Left renal pelvis (tissue), 4 donors: ENCODE data around the gene KRTAP5-5. TPM values are rescaled to one million over a fixed set of nuclear protein-coding genes. Genes with fewer than 3 reads are reported as not detected.
"Not testable (repeated sequence)": the region's sequence is repeated elsewhere in the genome, so short reads cannot be mapped to it uniquely, and the experiment has no call there.

Experiments used
- DNase-seq, 4 donors: peaks; one replicate each; pipeline ENCODE4 v3.0.0-alpha.2; 2013; ENCODE audit warnings: low read depth in 4 of 4, low spot score in 3 of 4
- polyA plus RNA-seq, 4 donors: library from polyadenylated mRNA; unstranded; fragments of 120-200 nt; gene quantifications; one replicate each; pipeline ENCODE4 v1.2.1, GENCODE V29; 2013; ENCODE audit not compliant: insufficient read length in 4 of 4

KRTAP5-5 gene
- polyA plus RNA-seq, 4 donors: not detected

DNA sequence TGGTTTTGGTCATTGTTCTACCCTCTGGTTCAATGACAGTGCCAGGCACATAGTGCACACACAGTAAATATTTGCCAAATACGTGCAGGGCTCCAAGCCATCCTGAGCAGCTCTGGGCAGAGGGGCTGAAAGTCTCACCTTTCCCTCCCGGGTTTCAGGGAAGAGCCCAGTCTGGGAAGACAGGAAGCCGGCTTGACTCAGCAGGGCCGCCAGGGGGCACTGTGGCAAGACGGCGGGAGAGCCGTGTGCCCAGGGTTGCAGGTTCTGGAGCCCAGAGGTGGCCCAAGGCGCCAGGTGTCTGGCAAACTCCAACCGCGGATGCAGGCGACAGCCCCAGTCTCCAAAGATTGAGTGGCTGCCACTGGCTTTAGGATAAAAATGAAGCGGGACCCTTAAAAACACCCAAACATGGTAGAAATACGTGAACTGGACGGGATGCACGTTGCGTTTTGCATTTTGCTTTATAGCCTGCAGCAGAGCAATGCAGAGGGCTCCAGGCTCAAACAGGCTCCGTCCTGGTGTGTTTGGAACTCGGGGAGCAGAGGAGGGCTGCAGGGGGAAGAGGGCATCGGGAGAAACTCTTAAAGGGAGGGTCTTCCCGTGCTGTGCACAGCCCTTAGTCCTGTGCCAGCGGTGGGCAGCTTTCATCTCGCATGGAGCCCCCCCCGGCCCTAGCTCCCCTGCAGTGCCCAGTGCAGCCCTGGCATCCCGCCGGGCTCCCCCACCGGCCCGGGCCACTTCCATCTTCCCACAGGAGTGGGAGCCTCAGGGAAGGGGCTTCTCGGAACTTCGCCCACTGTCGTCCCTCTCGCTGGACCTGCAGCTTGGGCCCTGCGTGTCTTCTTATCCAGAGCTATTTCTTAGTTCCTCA lies 10.7 kb downstream of the KRTAP5-5 start:
- no peak for DNase-seq

DNA sequence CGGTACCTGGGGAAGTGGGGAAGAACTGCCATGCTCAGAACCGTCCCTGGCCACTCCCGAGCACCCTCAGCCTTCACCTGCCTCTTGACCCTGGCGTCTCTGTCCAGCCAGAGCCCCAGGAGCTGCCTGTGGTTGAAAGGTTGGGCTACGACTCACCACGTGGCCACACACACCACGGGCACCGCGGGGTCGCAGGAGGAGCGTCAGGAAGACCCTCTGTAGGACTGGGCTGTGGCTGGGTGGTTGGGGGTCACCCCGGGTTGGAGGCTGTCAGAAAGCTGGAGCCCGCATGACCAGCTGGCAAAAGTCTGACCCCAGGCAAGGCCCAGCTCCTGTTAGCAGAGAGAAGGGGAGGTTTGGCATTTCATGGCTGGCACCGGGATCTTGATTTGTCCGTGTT lies 11.5 kb downstream of the KRTAP5-5 start:
- DNase-seq: no peak

DNA sequence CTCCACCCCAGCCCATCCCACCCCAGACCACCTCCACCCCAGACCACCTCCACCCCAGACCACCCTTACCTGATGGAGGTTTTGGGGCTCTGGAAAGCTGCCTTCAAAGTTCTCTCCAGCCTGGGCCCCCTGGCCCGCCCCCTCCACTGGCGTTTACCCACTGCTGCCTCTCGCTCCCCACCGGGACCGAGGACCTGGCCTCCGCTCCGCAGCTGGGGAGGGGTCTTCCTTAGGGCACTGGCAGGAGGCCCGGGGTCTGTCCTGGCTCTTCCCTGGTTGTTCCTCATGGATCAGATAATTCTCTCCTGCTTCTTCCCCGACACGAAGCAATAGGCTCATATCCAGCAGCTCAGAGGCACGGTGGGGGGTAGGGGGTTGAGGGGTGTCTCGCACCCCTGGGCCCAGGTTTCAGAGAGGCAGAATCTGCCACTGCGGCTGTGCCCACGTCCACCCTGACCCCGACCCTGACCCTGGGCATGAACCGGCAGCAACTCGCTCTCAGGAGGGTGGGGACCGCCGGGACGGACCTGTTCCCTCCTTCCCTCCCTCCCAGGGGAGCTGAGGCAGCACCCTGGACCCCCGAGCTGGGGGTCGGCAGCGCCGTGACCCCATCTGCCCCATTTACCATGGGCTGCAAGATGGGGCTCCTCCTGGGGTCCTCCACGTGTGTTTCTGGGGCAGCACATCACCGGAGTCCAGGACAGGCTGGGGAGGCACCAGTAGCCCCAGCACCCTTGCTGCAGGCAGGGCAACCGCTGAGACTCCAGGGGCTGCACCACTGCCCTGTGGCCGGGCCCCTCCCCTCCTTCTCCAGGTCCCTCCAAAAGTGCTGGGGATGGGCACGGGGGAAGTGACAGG lies 12.9 kb downstream of the KRTAP5-5 start:
- DNase-seq: no peak

DNA sequence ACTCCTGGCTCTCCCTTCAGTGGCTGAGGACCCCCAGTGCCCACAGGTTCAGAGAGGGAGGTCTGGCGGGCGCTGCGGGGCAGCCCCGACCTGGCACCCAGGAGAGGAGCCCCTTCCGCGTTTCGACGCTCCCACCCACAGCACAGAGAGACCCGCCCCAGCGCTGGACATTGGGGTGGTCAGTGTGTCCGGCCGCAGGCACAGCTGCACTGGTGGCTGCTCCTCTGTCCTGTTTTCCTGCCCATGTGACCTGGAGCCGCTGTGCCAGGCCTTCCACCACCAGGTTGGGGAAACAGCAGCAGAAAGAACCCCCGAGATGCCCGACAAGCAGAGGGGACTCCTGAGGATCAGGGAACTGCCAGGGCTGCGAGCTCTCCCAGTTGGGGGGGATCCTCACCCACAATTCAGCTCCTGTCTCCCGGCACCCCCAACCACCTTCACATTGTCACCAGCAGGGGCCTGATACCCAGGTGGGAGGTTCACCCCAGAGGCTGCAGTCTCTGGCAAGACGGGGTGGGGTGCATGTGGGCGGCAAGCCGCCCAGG lies 13.6 kb downstream of the KRTAP5-5 start:
- DNase-seq: no peak

DNA sequence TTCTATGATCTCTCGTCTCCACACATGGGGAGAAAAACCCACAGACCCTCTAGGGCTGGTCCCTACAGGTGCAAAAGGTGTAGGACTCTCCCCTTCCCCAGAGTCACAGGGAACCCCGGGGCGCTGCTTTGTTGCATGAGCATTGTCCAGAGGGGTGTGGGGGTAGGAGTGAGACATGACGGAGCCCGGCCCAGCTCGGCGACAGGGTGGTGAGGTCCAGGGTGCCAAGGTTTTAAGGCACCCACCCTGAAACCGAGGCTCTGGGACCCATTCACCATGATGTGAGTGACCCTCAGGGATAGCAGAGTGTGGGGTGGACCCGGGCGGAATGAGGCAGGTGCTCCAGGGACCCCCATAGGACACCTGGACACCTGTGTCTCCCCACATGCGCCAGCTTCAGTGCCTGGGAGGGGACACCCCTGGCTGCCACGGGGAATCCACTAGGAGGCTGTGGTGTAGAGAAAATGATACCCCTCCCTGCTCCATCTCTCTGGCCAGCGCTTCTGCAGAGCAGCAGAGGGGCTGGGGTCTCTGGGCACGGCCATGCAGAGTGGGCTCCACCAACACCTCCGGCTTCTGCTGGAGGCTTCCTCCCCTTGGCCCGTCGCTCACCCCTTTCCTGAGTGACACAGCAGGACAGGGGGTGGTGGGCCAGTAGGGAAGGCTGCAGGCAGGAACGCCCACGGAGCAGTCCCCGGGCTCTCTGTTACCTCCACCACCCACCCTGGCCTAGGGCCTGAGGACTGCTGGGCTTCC lies 15.2 kb downstream of the KRTAP5-5 start:
- DNase-seq: no peak

DNA sequence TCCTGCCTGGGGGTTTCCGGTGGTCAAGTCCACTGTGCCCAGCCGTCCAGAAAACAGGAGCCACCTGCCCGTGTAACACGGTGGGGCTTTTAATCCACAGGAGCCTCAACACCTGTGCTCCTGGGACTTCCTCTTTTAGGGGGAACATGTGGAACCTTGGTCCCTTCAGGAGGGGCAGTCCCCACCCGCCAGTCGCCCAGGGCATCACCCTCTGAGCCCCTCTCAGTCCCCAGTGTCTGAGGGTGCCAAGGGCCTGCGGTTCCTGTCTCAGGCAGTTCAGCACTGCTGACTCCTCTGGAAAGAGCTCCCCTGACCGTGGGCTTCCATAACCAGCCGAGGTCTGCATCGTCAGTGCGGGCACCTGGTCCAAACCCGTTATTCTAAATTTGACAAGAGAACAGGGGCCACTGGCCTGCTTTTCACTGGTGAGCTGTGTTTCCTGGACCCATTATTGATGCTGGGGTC lies 15.8 kb downstream of the KRTAP5-5 start:
- no peak for DNase-seq

DNA sequence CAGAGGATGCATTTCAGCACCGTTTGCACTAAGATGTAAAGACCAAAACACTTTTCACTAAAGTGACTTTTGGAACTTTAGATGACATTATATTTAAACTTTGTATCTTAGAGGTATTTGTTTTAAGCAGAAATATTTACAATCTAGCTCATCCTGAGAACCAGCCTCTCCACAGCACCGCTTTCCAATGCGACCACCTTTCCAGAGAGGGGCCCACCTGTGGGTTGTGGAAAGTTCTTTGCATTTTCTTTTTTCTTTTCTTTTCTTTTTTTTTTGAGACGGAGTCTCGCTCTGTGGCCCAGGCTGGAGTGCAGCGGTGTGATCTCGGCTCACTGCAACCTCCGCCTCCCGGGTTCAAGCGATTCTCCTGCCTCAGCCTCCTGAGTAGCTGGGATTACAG lies 17.0 kb downstream of the KRTAP5-5 start:
- DNase-seq: not testable (repeated sequence)

DNA sequence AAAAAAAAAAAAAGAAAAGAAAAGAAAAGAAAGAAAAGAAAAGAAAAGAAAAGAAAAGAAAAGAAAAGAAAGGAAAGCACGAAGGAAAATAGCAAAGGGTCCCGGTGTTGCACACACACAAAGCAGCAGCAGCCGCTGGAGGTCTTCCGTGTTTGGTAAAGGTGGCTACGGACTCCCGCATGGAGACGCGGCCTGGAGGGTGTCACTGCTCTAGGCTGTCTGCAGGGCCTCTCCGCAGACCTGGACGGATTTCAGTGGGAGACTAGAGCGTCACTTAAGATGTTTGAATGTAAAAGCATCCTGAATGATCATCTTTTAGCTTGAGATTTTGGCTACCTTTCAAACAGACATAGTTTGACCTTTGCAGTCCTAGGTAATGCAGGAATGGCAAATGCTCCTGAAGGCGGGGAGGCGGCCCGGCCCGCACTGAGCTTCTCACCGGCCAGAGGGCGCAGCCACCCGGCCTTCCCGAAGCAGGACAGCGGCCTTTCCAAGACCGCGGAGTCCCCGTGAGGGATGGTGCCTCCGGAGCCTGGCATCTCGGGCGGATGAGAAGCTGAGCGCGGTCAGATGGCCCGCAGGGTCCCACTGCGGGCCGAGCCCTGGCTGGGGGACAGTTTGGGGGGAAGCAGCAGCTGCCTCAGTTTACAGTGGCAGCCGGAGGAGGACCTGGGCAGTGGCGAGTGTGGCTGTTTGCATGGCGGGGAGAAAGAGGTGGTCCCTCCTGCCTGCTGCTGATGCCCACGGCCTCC lies 18.5 kb downstream of the KRTAP5-5 start:
- DNase-seq: no peak

DNA sequence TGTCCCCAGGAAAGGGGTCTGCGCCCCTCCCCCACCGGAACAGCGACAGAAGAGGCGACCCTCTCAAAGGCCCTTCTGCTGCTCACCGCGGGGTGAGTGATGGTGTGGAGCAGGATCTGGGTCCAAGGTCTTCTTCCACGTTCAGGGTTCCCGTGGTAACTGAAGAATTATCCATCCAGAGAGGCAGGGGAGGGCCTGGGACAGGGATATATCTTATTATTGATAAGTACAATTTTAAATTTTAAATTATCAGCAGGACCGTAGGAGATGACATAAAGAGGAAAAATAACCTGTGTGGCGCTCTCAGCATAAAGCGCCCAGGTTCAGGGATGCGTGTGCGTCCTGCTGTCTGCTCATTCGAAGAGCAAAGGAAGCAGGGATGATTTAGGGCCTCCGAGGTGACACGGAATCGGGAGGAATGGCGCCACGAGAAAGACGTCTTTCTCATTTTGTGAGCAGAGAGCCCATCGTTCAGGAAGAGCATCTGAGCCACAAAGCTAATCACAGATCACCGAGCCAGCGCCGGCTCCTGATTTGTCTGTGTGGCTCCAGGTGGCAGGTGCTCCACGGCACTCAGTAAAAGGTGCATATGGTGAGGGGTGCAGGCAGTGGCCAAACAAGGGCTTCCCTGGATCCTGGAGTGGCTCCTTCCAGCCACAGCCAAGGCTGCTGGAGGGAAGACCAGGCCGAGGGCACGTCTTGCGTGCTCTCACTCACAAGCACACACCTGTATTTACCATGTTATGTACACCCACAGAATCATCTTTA lies 19.3 kb downstream of the KRTAP5-5 start:
- no peak for DNase-seq

DNA sequence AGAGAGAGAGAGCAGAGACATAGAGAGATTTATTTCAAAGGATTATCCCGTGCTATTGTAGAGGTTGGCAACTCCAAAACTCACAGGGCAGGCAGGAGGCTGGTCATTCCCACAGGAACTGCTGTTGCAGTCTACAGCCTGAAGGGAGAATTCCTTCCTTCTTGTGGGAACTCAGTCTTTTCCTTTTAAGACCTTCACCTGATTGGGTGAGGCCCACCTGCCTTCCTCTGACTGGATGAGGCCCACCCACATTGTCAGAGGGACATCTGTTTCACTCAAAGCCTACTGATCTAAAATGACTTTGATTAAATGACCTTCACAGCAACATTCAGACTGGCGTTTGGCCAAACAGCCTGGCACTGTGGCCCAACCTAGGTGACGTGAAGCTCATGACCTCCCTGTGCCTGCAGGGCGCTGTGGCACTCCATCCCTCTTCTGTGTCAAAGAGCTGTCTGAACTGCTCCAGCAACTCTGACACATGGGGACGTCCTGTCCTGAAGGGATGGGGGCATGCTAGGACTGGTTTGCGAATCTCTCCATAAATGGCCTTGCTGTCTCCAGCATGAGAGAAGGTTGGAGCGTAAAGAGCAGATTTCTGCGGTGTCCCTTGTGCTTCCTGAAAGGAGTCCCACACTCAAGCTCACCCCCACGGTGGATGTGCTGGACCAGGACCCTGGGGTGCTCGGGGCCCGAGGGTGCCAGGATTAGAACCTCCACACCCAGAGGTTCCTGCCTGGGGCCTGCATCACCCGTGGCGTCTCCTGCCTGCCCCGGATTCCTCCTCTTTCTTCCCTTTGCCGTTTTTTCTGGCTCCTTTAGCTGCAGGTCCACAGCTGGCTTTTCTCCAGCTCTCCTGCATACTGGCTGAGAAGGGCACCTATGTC lies 20.7 kb downstream of the KRTAP5-5 start:
- DNase-seq: no peak

DNA sequence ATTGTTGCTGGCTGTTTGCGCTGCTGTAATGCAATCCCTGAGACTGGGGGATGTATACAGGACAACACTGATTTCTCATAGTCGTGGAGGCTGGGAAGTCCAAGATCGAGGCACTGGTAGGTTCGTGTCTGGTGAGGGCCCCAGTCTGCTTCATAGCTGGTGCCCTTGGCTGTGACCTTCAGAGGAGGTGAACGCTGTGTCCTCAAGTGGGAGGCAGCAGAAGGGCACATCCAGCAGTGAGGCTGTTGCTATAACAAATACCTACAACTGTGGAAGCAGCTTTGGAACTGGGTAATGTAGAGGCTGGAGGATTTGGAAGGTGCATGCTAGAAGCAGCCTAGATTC lies 21.3 kb downstream of the KRTAP5-5 start:
- DNase-seq: no peak

DNA sequence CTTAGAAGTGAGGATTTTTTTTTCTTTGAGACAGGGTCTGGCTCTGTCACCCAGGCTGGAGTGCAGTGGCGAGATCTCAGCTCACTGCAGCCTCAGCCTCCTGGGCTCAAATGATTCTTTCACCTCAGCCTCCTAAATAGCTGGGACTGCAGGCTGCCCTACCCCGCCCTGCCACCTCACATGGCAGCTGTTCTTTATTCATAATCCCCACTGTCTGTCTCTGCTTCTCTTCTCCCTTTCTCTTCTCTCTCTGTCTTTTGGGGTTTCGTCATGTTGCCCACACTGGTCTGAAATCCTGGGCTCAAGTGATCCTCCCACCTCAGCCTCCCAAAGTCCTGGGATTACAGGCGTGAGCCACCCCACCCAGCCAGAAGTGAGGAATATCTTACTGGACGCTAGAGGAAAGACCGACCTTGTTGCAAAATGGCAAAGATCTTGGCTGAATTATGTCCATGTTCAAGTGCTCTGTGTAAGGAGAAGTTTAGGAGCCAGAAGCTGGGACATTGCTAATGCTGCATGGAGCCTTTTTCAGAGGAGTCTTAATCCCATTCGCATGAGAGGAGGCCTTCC lies 21.9 kb downstream of the KRTAP5-5 start:
- no peak for DNase-seq

DNA sequence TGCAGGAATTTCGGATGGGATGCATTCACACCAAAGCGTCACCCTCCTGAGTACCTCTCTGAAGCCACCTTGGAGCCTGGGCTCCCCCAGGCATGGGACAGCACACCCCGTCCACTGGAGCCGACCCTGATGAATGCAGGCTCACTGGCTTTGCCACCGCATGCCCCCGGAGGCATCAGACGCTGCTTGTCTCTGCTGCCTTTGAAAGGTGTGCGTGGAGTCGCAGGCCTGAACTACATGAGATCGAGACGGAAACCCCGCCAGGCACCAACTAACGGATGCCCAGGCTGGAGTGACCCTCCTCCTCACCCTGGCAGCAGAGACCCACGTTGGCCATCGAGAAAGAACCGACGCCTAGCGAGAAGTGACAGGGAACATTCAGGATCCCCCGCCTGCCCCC lies 22.5 kb downstream of the KRTAP5-5 start:
- DNase-seq: no peak

DNA sequence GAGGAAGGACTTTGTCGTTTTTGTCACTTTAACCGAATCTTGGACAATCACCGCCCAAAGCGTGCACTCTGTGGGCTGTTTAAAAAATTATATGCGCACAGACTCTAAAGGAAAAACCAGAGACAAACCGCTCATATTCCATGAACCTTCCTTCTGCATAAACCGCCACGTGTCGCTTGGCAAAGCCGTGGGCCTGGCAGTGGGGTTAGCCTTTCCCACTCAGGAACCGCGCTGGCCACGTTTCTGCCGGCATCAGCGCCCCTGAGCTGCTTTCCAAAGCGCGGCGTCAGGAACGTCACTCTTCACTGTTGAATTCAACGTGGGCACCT lies 22.8 kb downstream of the KRTAP5-5 start:
- DNase-seq: no peak

DNA sequence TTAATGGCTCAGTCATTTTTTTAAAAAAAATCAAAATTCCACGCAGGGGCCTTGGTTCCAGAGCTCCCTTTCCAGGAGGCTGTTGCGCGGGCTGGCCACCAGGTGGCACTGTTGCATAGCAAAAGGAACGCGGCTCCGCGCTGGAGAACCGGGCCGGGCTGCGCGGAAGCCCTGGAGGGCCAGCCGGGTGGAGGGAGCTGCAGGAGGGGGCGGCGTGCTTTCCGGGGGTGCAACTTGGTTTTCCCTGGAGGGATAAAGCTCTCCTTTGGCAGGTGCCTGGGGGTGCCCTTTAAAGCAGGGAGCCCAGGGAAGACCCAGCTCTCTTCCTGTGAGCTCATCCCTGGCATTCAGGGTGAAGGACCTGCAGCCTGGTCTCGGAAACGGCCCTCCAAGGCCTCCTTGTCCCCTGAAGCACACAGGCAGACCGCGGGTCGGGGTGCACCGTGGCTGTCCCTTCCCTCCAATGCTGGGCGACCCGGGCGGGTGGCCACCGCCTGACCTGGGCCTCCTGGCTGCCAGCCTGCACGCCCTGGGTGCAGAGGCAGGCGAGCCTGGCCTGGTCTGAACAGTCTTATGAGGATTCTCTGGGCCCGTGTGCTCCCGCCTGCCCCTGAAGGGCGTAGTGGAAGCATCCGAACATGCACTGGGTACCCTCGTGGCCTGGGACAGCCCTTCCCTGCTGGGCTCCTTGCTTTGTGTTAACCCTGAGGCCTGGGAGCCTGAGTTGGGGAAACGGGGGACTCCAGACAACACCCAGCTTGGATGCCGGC lies 23.4 kb downstream of the KRTAP5-5 start:
- no peak for DNase-seq

DNA sequence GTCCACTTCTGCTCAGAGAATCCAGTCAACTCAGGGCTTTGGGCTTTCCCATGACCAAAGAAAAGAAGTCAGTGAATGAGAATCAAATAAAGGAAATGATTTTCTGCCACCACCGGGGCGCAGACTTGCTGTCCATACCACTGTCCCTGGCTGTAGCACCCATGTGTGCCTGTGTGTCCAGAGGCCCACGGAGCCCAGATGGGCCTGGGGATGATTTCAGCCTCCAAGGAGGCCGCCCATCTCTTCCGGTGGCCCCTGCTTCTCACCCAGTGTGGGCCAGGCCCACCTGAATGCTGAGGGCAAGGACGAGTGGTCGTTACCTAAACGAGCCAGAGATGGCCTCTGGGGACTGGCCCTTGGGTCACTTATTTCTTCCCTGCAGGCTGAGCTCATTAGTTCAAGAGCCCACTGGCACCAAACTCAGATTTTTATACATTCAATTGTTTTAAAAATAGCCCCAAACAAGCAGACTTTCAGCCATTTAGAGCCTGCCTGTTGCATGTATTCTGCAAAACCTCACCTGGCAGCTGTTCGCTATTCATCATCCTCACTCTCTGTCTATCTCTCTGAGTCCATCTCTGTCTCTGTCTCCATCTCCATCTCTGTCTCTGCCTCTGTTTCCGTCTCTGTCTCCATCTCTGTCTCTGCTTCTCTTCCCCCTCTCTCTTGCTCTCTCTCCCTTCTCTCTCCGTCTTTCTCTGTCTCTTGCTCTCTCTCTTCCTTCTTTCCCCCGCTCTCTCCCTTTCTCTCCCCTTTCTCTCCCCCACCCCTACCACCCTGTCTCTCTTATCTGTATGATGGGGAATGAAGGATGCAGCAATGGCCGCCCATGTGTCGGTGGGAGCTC lies 24.2 kb downstream of the KRTAP5-5 start:
- DNase-seq: no peak
